Measurements from ENCODE around the gene ARPC2.
A peak's percentile ranks its signal among the peaks of the same experiment; 100 is the strongest.
"Not testable (repeated sequence)": the region's sequence is repeated elsewhere in the genome, so short reads cannot be mapped to it uniquely, and the experiment has no call there.

ARPC2 gene

DNA sequence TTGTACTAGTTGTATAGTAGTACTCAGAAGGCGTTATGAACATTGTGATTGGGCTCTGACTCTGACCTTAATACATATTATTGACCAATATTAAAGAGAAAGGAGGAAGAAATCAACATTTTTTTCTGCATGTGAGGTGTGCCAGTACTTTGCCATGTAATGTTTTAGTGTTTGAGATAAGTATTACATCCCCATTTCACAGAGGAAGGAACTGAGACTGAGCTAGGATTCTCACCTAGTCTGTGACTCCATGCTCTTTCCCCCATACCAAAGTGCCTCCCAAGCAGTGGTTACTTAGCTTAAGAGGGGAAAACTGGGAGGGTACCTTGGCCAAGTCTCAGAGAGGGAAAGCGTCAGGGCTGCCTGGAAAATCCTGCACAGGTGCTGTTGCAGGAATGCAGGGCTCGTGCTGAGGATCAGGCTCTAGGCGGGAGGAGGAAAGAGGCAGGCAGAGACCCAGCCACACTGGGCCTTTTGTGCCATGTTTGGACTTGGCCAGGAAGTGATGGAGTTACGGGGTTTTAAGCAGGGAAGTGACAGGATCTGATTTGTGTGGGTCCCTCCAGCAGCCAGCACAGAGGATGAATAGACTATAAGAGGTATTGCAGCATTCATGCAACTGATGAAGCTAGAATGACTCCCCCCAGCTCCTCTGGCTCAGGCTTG is 55.0 kb downstream of the ARPC2 start:
- no peak for DNase-seq
- Histone ChIP-seq H3K36me3 (peaks cover 39 to 47% (median 44%) of the 10 kb centered on the region in 3 donors), H3K27me3 (no peaks in the 10 kb centered on the region), H3K4me3 (peak overlapping the region; percentile 77 to 79), H3K9me3 (no peaks in the 10 kb centered on the region), H3K4me1 (peaks cover 0 to 48% (median 38%) of the 10 kb centered on the region in 4 donors), H3K27ac (peak overlapping the region; percentile 78 to 99)
- TF ChIP-seq, protein P1, sequence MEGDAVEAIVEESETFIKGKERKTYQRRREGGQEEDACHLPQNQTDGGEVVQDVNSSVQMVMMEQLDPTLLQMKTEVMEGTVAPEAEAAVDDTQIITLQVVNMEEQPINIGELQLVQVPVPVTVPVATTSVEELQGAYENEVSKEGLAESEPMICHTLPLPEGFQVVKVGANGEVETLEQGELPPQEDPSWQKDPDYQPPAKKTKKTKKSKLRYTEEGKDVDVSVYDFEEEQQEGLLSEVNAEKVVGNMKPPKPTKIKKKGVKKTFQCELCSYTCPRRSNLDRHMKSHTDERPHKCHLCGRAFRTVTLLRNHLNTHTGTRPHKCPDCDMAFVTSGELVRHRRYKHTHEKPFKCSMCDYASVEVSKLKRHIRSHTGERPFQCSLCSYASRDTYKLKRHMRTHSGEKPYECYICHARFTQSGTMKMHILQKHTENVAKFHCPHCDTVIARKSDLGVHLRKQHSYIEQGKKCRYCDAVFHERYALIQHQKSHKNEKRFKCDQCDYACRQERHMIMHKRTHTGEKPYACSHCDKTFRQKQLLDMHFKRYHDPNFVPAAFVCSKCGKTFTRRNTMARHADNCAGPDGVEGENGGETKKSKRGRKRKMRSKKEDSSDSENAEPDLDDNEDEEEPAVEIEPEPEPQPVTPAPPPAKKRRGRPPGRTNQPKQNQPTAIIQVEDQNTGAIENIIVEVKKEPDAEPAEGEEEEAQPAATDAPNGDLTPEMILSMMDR (IDR thresholded peaks at IDR 0.05) = no peak
- intact Hi-C loops (cut with DNase I; ENCODE audit: low total_unique reads) = loop anchor here (1.0 to 2.0 kb wide), 2 partner anchors 85 to 124 kb away; partner anchors contain the start of gene CATIP

DNA sequence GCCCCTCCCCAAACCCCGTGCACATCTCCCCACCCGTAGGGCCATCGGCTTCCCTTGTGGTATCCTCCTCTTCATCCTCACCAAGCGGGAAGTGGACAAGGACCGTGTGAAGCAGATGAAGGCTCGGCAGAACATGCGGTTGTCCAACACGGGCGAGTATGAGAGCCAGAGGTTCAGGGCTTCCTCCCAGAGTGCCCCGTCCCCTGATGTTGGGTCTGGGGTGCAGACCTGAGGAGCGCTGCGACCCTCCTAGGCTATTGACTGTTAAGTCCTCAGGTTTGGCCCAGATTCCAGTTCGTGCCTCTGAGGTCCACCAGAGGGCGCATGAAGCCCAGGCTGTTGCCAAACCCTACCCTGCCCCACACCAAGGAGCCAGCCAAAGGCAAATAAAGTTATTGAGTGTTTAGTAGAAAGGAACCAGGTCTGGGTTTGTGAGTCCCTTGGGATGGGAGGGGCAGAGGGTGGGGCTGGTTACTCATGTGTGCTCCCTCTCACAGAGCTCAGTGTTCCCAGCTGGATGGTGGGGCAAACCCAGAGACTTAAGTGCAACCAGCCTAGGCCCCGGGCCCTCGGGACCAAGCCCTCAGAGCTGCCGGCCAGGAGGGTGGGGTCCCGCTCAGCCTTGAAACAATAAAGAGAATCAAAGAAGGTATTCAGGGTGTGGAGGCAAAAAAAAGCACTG is 55.7 kb downstream of the ARPC2 start:
- Histone ChIP-seq H3K27ac (peak overlapping the region; percentile 78 to 99), H3K27me3 (no peaks in the 10 kb centered on the region), H3K36me3 (peaks cover 42 to 47% (median 44%) of the 10 kb centered on the region in 3 donors), H3K9me3 (no peaks in the 10 kb centered on the region), H3K4me1 (peaks cover 0 to 52% (median 39%) of the 10 kb centered on the region in 4 donors), H3K4me3 (peak overlapping the region; percentile 6 to 79)
- TF ChIP-seq, protein P1 (IDR thresholded peaks at IDR 0.05) = peak; percentile 91 to 97
- DNase-seq = peak; percentile 97 to 99
- intact Hi-C loops (cut with DNase I; ENCODE audit: low total_unique reads) = loop anchor here (1.0 to 2.0 kb wide), 2 partner anchors 84 to 124 kb away; partner anchors contain the start of gene CATIP

DNA sequence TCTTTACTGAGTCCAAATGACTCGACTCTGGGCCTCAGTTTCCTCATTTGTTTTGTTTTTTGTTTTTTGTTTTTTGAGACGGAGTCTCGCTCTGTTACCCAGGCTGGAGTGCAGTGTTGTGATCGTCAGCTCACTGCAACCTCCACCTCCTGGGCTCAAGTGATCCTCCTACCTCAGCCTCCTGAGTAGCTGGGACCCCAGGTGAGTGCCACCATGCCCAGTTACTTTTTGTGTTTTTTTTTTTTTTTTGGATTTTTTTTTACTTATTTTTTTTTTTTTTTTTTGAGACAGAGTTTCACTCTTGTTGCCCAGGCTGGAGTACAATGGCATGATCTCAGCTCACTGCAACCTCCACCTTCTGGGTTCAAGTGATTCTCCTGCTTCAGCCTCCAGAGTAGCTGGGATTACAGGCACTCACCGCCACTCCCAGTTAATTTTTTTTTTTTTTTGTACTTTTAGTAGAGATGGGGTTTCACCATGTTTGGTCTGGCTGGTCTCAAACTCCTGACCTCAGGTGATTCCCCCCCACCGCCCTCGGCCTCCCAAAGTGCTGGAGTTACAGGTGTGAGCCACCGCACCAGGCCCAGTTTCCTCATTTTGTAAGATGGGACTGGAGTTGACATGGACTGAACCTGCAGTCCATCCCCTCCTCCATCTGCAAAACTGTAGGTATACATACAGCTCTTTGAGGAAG is 56.4 kb downstream of the ARPC2 start:
- not testable (repeated sequence) for H3K27me3 ChIP-seq, H3K4me3 ChIP-seq, DNase-seq, H3K9me3 ChIP-seq
- Histone ChIP-seq H3K4me1 (peaks cover 0 to 52% (median 39%) of the 10 kb centered on the region in 4 donors), H3K36me3 (peaks cover 48 to 50% (median 49%) of the 10 kb centered on the region in 3 donors), H3K27ac (peak overlapping the region; percentile 78 to 99)
- intact Hi-C loops (cut with DNase I; ENCODE audit: low total_unique reads) = loop anchor here (2.0 kb wide), 1 partner anchor 83 kb away; the partner anchor contains the start of gene CATIP

DNA sequence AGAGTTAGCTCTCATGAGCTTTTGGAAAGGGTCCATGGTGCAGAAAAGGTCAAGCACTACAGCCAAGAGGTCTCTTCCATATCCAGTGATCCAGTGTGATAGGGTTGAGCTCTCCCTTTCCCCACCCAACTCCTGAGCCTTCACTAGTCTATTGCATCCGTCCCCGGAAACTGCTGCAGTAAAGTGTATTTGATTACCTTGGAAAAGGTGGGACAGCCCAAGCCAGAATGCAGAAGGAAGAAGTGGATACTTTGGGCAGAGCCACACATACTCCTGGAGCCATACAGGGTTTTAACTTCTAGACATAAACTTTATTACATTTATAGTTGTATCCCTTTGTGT is 56.9 kb downstream of the ARPC2 start:
- Histone ChIP-seq H3K4me1 (peaks cover 0 to 53% (median 36%) of the 10 kb centered on the region in 4 donors), H3K4me3 (no peak overlapping the region), H3K36me3 (peaks cover 54 to 55% (median 54%) of the 10 kb centered on the region in 3 donors), H3K27me3 (no peaks in the 10 kb centered on the region), H3K9me3 (no peaks in the 10 kb centered on the region), H3K27ac (peak overlapping the region; percentile 78 to 99)
- intact Hi-C loops (cut with DNase I; ENCODE audit: low total_unique reads) = loop anchor here (2.0 kb wide), 1 partner anchor 83 kb away; the partner anchor contains the start of gene CATIP
- TF ChIP-seq, protein P1 (IDR thresholded peaks at IDR 0.05) = no peak
- DNase-seq = no peak

DNA sequence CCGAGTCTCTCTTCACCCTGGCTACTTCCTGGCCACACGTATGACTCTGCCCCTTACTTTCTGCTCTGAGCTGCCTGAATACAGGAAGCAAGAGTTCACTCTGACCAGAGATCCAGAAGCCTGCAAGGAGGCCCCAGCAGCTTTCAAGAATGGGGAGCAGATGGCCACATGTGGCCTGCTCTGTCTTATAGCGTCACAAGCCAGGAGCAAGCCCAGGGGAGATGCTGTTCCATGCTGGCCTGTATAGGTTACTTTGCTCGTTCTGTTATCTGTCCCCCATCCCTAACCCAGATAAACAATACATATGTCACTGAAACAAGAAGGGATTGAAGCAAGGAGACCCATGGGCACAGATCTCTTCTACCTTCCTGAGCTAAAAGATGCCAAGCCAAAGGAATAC is 57.6 kb downstream of the ARPC2 start:
- H3K4me3 ChIP-seq = no peak overlapping the region
- no peaks in the 10 kb centered on the region for H3K27me3 ChIP-seq
- no peaks in the 10 kb centered on the region for H3K9me3 ChIP-seq
- no peak for DNase-seq
- intact Hi-C loops (cut with DNase I; ENCODE audit: low total_unique reads) = no loop called here
- H3K36me3 ChIP-seq = peaks cover 60 to 62% (median 61%) of the 10 kb centered on the region in 3 donors
- H3K27ac ChIP-seq = peak overlapping the region; percentile 78 to 99
- peaks cover 0 to 53% (median 33%) of the 10 kb centered on the region in 4 donors for H3K4me1 ChIP-seq
- TF ChIP-seq, protein P1 (IDR thresholded peaks at IDR 0.05) = no peak

All from tibial artery (tissue), 4 donors.